ENCODE data around the gene CASZ1. TPM values are rescaled to one million over a fixed set of nuclear protein-coding genes. Genes with fewer than 3 reads are reported as not detected.

CASZ1 gene
- total RNA-seq, 4 donors from 2014 or later: 140 to 210 (median 169) TPM

DNA sequence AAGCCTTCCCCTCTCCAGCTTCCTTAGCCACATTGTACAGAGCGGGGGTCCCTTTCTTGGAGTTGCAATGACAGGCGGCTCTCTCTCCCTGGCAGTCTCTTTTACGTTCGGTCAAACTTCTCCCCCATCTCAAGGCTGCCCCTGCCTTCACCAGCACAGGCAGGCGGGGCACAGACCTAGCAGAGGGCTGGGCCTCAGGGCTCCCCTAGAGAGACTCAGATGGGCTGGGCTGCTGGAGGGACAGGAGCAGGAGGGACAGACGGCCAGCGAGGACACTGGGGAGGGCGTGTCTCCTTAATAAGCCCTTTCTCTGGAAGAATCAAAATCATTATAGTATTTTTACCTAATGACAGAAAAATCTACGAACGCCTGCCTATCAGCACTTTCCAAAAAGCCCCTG, 79.6 kb downstream of the CASZ1 start:
- DNase-seq (ENCODE audit: low spot score in 2 of 2): no peak
- intact Hi-C loops (cut with DNase I; ENCODE audit: low total_unique reads): no loop called here
- H3K4me3 ChIP-seq (ENCODE audit: low read depth, poor library complexity, severe bottlenecking): no peak overlapping the region
- 63 to 67% methylated on average over 10 of the region's 10 CpGs for WGBS, 2 donors
- TF ChIP-seq, protein P1, sequence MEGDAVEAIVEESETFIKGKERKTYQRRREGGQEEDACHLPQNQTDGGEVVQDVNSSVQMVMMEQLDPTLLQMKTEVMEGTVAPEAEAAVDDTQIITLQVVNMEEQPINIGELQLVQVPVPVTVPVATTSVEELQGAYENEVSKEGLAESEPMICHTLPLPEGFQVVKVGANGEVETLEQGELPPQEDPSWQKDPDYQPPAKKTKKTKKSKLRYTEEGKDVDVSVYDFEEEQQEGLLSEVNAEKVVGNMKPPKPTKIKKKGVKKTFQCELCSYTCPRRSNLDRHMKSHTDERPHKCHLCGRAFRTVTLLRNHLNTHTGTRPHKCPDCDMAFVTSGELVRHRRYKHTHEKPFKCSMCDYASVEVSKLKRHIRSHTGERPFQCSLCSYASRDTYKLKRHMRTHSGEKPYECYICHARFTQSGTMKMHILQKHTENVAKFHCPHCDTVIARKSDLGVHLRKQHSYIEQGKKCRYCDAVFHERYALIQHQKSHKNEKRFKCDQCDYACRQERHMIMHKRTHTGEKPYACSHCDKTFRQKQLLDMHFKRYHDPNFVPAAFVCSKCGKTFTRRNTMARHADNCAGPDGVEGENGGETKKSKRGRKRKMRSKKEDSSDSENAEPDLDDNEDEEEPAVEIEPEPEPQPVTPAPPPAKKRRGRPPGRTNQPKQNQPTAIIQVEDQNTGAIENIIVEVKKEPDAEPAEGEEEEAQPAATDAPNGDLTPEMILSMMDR (IDR thresholded peaks at IDR 0.05): no peak
- TF ChIP-seq POLR2A (IDR thresholded peaks at IDR 0.05): no peak

DNA sequence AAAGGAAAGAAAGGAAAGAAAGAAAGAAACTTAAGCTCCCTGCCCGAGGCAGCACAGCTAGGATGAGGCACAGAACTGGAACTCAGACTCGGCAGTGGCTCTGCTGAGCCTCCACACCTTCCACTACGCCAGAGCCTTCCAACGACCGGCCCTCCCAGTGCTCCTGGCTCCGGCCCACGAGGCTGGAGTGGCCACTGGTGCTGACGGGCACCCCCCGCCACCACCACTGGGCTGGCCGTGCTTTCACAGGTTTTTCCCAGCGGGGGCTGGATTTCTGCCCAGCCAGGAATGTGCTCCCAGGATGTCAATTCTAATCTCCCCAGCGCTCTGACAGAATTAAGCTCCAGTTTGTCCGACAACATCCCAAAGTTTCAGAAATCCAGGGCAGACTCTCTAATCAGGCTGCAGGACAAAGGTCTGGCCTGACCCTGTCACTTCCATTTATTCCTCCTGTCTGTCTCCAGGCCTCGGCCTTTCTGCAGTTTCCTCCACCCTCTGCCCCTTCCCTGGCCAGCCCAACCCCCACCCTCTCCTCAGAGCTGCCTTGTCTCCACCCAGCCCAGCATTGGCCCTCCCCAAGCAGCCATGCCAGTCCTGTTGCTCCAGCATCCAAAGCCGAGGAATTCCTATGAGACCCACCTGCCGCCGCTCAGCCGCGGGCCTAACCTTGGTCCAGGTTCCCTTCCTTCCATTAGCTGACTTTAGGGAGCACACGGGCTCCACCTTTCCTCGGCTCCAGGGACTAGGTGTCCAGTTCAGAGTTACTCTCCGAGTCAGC, 81.9 kb downstream of the CASZ1 start:
- DNase-seq (ENCODE audit: low spot score in 2 of 2): no peak
- H3K4me3 ChIP-seq (ENCODE audit: low read depth, poor library complexity, severe bottlenecking): no peak overlapping the region
- WGBS, 2 donors: 77 to 78% methylated on average over 22 of the region's 22 CpGs
- TF ChIP-seq POLR2A (IDR thresholded peaks at IDR 0.05): no peak
- TF ChIP-seq, protein P1 (IDR thresholded peaks at IDR 0.05): no peak
- intact Hi-C loops (cut with DNase I; ENCODE audit: low total_unique reads): no loop called here

DNA sequence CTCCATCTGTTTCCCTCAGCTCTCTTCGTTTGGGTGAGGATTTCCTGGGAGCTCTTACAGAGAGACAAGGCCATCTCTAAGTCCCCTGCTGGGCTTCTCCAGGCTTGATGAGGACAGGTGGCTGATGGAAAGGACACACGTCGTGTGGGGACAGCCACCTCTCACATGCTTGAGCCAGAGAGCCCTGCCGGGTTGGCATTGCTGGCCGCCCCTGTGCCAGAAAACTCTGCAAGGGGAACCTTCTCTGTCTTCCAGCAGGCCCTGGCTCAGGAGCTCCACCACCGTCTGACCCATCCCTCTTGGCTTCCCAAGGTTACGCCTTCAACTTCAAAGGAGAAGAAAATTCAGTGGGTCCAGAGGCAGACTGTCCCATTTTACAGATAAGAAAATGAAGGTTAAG, 82.8 kb downstream of the CASZ1 start:
- TF ChIP-seq, protein P1 (IDR thresholded peaks at IDR 0.05): no peak
- TF ChIP-seq POLR2A (IDR thresholded peaks at IDR 0.05): no peak
- intact Hi-C loops (cut with DNase I; ENCODE audit: low total_unique reads): no loop called here
- 82 to 88% methylated on average over 7 of the region's 7 CpGs for WGBS, 2 donors
- no peak overlapping the region for H3K4me3 ChIP-seq (ENCODE audit: low read depth, poor library complexity, severe bottlenecking)
- DNase-seq (ENCODE audit: low spot score in 2 of 2): no peak

DNA sequence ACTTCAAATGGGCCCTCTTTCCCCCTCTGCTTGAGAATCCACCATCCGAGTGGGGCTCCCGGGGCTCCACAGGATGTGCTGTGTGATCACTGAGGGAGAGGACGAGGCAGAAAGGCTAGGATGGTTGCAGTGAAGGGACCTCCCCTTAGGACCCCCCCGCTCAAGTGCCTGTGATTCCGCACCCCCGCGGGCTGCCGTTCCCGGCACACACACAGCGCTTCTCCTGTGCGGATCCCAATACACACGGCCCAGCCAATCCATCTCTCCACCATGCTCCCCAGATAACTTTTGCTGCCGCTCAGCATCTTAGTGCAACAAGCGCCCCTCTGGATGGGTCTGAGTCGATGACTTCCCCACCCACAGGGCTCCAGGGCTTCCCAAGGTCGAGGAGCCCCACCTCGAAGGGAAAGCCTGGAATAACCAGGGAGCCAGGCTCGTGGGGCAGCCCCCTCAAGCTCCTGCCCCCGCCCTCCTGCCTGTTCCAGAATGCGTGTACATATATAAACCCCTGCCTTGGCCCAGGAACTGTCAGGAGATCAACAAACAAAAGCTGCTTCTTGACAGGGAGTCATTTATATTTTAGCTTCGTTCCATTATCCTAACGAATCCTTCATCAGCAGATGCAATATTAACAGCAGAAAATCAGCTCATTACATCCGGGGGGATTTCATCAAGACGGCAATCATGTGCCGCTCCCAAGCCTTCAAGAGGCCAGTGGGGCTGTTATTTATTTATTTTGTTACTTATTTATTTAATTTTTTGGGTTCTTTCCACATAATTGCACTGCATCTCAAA, 83.7 kb downstream of the CASZ1 start:
- no peak overlapping the region for H3K4me3 ChIP-seq (ENCODE audit: low read depth, poor library complexity, severe bottlenecking)
- no peak for DNase-seq (ENCODE audit: low spot score in 2 of 2)
- 74 to 80% methylated on average over 25 of the region's 25 CpGs for WGBS, 2 donors
- intact Hi-C loops (cut with DNase I; ENCODE audit: low total_unique reads): no loop called here
- TF ChIP-seq, protein P1 (IDR thresholded peaks at IDR 0.05): no peak
- TF ChIP-seq POLR2A (IDR thresholded peaks at IDR 0.05): no peak

DNA sequence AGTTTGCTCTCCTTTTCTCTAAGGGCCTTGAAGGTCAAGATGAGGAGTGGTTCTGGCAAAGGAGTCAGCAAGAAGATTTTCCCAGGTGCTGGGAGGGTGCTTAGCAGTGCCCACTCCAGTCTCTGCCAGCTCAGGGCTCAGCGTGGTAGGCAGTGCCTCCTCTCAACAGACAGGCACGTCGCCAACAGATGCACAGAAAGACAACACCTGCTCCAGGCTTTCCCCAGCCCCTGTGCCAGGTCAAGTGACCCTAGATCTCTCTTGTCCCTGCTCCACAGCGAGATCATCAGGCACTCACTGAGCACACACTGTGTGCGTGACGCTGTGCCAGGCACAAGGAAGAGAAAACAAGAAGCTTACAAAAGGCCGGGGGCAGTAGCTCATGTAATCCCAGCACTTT, 86.0 kb downstream of the CASZ1 start:
- no peak for TF ChIP-seq POLR2A (IDR thresholded peaks at IDR 0.05)
- no peak for DNase-seq (ENCODE audit: low spot score in 2 of 2)
- no peak overlapping the region for H3K4me3 ChIP-seq (ENCODE audit: low read depth, poor library complexity, severe bottlenecking)
- WGBS, 2 donors: 81 to 83% methylated on average over 7 of the region's 7 CpGs
- intact Hi-C loops (cut with DNase I; ENCODE audit: low total_unique reads): no loop called here

DNA sequence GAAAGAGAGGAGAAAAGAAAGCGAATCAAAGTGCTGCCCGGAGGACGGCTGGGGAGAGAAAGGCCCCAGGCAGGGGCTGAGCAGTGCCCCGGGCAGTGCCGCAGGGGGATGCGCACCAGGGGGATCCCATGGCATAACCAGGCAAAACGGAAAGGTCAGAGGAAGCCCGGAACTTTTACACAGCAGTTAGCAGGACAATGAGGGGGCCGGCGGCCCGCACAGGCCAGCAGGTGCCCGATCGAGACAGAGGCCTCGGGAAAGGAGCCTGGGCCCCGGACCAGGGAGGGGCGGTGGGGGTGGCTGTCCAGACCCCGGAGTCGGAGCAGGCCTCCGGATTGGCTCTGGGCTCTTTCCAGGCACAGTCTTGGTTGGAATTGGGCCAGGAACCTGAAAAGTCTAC, 86.8 kb downstream of the CASZ1 start:
- WGBS, 2 donors: 85 to 87% methylated on average over 14 to 17 of the region's 19 CpGs
- no peak for TF ChIP-seq POLR2A (IDR thresholded peaks at IDR 0.05)
- TF ChIP-seq, protein P1 (IDR thresholded peaks at IDR 0.05): no peak
- intact Hi-C loops (cut with DNase I; ENCODE audit: low total_unique reads): no loop called here
- no peak overlapping the region for H3K4me3 ChIP-seq (ENCODE audit: low read depth, poor library complexity, severe bottlenecking)
- DNase-seq (ENCODE audit: low spot score in 2 of 2): no peak

Measured in lower leg skin (tissue), 4 donors.